ENCODE measurements around the gene EIF1.
"Not testable (repeated sequence)": the region's sequence is repeated elsewhere in the genome, so short reads cannot be mapped to it uniquely, and the experiment has no call there.

The EIF1 gene

GRCh38 chr17:41679740-41680425 is 8.8 kb upstream of the EIF1 start:
- no peak for DNase-seq

- no peak for DNase-seq
Observed at GRCh38 chr17:41680426-41681040, 8.2 kb upstream of the EIF1 start.

- DNase-seq = no peak
Observed at GRCh38 chr17:41681776-41682175, 6.9 kb upstream of the EIF1 start.

- no peak for DNase-seq
Observed at GRCh38 chr17:41682631-41683030, 6.1 kb upstream of the EIF1 start.

GRCh38 chr17:41683441-41684007 is 5.2 kb upstream of the EIF1 start:
- no peak for DNase-seq

GRCh38 chr17:41684035-41684434 is 4.7 kb upstream of the EIF1 start:
- no peak for DNase-seq

GRCh38 chr17:41685753-41686152 is 2.9 kb upstream of the EIF1 start:
- not testable (repeated sequence) for DNase-seq

GRCh38 chr17:41686281-41686680 is 2.4 kb upstream of the EIF1 start:
- DNase-seq = no peak

- DNase-seq = peak; percentile 85
Observed at GRCh38 chr17:41687828-41688640, 651 bp upstream of the EIF1 start.

GRCh38 chr17:41689497-41690299 is 1.0 kb downstream of the EIF1 start:
- DNase-seq = peak; percentile 87

- no peak for DNase-seq
Observed at GRCh38 chr17:41690497-41690896, 1.8 kb downstream of the EIF1 start.

- no peak for DNase-seq
Observed at GRCh38 chr17:41691031-41691777, 2.5 kb downstream of the EIF1 start.

- DNase-seq = no peak
Observed at GRCh38 chr17:41692722-41693521, 4.2 kb downstream of the EIF1 start.

GRCh38 chr17:41695134-41695661 is 6.5 kb downstream of the EIF1 start:
- DNase-seq = peak; percentile 16

- peak; percentile 89 for DNase-seq
Observed at GRCh38 chr17:41695954-41696757, 7.5 kb downstream of the EIF1 start.

GRCh38 chr17:41697122-41697962 is 8.7 kb downstream of the EIF1 start:
- DNase-seq = peak; percentile 87

- DNase-seq = not testable (repeated sequence)
Observed at GRCh38 chr17:41700843-41701242, 12.2 kb downstream of the EIF1 start.

GRCh38 chr17:41702712-41703111 is 14.0 kb downstream of the EIF1 start:
- DNase-seq = no peak
